Fibroblast of skin of back (primary cell): ENCODE data around the gene TARBP1.
"Not testable (repeated sequence)": the region's sequence is repeated elsewhere in the genome, so short reads cannot be mapped to it uniquely, and the experiment has no call there.

Experiments
- DNase-seq: peaks from one replicate; pipeline ENCODE4 v3.0.0-alpha.2; 2013

The TARBP1 gene

DNA sequence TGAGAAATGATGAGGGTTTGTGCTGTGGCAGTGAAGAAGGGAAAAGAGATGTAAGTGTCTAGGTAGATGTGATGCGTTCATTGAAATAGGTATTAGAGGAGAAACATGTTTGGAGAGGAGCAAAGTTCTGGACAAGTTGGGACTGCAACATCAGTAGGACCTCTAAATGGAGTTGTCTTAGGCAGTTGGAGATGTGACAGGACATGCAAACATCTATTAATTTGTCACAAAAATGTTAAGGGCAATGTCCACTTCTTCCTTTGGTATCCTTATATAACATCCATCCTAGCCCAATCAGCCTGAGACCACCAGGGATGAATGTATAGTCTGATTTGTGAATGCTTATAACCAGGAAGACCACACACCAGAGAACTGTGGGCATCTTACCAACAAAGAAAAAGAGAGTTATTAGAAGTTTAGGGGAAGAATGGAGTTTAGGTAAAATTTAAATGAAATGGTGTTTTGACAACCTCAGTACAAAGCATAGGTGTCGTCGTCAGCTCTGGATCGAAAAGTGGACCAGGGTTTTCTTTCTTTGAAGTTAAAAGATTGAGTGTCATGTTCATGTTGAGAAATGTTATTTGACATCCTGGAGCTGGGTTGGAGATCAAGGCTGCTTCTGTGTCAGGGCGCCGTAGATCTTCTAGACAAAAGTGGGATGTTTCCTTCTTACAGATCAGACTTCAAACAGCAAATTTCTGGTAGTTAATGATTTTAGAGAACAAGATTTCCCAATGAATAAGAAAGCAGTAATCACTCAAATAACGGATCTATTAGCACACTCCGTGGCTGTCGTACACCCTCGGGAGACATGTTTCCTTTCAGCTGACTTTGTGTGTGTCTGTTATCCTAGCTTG lies 97.1 kb downstream of the TARBP1 start:
- no peak for DNase-seq

DNA sequence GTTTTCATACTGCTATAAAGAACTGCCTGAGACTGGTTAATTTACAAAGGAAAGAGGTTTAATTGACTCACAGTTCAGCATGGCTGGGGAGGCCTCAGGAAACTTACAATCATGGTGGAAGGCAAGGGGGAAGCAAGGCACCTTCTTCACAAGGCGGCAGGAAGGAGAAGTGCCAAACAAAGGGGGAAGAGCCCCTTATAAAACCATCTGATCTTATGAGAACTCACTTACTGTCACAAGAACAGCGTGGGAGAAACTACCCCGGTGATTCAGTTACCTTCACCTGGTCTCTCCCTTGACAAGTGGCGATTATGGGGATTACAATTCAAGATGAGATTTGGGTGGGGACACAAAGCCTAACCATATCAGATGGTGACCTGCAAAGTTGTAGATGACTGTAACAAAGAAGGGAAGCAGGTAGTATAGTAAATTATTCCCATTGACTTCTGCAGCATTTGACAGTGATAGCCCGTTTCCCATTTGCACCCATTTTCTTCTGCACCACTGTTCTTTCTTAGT lies 99.3 kb downstream of the TARBP1 start:
- not testable (repeated sequence) for DNase-seq

- DNase-seq = no peak
Observed at GRCh38 chr1:234375672-234376071, 103.3 kb downstream of the TARBP1 start.

DNA sequence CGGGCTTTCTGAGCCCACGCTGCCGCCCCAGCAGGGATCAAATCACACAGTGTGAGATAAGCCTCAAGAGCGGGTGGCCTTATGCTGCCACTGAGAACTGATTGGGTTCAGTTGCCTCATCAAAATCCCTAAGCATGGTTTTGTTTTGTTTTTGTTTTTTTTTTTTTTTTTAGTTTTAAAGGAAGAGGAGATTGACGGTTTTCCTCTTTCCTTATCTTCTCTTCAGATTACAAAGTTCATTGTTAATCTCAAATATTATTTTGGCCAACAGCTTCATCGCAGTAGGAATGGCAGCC lies 105.1 kb downstream of the TARBP1 start:
- no peak for DNase-seq

GRCh38 chr1:234373064-234373958 lies 105.7 kb downstream of the TARBP1 start, which contains the start of gene COA6:
Gene COA6, plus strand, starts transcription at chr1:234373456. Its CDS starts 11 bp downstream, at chr1:234373467.
- peak; percentile 97 for DNase-seq

DNA sequence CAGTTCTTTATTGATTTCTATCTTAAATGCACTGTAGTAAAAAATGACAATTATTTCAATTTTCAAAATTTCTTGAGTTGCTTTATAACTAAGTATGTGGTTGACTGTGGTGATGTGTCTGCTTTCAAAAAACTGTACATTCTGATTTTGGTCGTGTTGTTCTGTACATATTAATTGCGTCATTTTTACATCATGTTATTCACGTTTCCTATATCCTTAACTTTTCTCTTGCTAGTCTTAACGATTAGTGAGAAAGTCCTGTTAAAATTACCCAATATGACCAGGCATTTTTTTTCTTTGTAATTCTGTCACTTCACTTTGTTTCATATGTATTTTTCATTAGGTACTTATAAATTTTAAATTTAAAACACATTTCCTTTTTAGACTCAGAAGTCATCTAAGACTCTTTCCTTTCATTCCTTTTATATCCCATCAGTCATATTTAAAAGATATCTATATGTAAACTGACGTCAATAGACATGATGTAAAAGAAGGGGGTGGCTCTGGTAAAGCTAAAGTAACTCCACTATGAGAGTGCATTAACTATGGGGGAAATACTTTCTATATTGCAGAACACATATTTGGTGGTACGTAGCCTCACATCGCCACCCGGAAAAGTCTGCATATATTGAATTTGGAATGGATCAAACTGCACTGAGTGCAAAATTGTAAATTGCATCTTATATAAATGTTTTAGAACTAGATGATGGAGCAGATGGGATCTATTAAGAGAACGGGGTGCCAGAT lies 106.8 kb downstream of the TARBP1 start:
- no peak for DNase-seq

- DNase-seq = no peak
Observed at GRCh38 chr1:234371414-234371813, 107.6 kb downstream of the TARBP1 start.

DNA sequence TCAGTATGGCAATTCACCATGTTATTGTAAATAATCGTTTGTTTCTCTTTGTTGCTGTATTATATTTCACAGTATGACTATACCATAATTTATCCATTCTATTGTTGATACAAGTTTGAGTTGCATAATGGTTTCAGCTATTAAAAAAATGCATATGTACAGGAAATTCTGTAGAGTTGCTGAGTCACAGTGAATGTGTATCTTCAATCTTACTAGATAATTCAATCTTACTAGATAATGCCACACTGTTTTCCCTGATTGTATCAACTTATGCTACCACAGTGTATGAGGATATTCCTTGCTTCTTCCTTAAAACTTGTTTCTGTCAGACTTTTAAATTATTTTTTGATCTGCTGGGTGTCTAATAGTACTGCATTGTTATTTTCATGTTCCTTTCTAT lies 109.2 kb downstream of the TARBP1 start:
- DNase-seq = peak; percentile 66

DNA sequence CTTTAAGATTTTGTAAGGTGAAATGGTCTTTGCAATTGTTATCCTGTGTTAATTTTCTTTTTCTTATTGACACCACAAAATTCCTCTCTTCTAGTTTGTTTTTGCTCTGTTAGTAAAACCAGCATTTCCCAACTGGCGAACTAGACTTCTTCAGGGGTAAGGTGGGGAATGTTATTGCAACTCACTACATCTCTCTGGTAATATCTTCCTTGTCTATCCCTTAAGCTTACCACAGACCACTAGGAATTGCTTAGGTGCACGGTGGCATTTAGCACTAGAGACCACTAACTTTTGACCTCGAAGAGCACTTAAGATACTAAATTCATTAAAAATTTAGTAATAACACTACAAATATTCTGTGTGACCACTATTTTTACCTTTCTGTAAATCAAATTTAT lies 109.9 kb downstream of the TARBP1 start:
- no peak for DNase-seq

DNA sequence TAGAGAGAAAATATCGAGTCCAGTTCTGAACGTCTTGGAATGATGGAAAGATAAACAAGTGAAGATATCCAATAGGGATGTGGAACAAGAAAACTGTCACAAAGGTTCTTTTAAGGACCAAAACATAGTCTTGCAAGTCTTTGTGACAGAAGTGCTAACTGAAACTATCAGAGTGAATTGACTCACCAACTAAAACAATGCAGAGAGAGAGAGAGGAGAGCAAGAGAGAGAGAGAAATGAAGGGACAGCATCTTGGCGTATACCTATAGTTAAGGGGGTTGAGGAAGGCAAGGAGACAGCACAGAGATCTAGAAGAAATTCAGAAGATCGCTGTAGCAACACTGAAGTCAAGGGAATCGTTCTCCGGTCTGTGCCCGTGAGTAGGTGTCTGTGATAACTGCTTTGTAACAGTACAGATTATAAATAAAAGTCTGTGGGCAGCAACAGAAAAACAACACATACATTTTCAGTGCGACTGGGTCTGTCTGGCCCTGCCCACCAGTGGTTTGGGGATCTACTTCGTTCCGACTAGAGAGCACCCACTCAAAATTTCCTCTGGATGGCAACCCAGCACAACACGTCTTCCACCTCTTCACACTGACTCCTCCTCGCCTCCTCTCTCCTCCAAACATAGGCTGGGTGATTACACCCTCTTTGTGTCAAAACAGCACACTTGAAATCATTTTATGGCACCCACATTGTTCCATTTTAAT lies 110.5 kb downstream of the TARBP1 start:
- DNase-seq = no peak

DNA sequence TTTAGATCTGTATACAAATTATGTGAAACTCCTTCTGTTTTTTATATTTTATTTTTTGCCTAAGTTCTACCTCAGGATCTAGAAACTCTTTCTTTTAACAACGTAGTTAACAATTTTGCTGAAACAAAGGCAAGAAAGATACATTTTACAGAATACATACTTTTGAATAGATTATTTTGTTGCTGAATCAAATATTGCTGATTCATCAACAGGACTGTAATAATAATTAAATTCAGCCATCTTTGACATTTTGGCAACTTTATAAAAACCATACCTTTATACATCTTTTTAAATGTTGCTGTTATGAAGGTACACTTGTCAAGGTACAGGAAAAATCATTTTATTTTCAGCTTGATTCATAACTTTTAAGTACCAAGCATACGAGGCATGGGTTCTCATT lies 116.4 kb downstream of the TARBP1 start:
- DNase-seq = no peak

- DNase-seq = no peak
Observed at GRCh38 chr1:234361102-234361603, 117.8 kb downstream of the TARBP1 start.

DNA sequence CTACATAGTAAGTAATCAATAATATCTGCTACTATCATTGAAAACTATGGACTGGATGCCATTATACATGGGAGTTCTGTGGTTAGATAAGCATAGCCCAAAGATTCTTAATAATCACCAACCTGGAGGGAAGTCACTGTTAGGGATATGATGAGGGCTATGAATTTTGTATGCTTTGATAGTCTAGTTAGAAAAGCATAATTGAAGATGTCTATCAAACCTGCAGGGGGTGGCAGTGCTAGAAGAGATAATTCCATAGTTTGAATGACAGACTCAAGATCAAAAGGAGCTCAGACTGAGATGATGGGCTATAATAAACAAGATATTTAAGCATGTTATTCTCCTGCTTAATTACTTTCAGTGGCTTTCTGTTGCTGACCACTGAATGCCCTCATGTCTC lies 121.1 kb downstream of the TARBP1 start:
- no peak for DNase-seq

GRCh38 chr1:234356615-234357269 lies 122.2 kb downstream of the TARBP1 start:
- peak; percentile 4 for DNase-seq

- DNase-seq = no peak
Observed at GRCh38 chr1:234355782-234356510, 123.0 kb downstream of the TARBP1 start.

DNA sequence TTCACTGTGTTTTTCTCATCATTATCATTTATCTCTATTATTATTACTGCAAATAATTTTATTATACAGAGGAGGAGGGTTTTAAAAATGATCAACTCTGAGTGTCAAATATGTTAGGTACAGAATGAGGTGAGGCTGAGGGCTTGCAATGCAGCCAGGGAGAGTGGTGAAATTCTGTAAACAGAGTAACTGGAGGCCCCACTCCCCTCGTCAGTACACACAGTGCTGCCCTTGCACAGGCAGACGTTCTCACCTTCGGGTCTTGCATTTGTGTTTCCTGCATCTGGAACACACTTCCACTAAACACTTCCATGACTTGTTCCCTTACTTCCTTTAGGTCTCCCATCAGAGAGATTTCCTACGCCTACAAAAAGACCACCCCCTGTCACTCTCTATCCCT lies 130.0 kb downstream of the TARBP1 start:
- no peak for DNase-seq

GRCh38 chr1:234345237-234345636 lies 133.7 kb downstream of the TARBP1 start:
- DNase-seq = no peak

DNA sequence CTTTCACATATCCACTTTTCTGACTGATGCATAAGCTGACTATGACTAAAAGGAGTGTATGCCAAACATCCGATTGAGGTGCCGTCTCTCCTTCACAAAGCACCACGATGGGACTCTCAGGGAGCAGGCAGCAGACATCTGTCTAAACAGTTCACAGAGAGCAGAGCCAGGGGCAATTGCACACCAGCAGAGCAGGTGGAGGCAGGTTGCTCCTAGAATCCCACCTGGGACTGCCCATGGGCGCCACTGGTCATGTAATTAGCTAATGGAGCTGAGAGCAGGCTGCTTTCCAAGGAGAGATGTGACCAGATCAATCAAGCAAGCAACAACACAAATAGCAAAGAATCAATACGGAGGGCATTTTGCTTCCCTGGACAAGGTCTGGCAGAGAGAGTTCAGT lies 136.2 kb downstream of the TARBP1 start:
- no peak for DNase-seq
